Measurements from ENCODE around the gene TPRA1. TPM values are rescaled to one million over a fixed set of nuclear protein-coding genes. Genes with fewer than 3 reads are reported as not detected.

TPRA1 gene
- polyA plus RNA-seq, 3 donors, result 20.2 to 29.4 (median 23.4) TPM

- no peak for DNase-seq
- no peak overlapping the region for H3K27ac ChIP-seq (ENCODE audit: low read depth in 1 of 2, low read length in 2 of 2)
- Mint-ChIP-seq H3K4me3 (peak overlapping the region; percentile 76 to 93), H3K9me3 (peaks cover 0 to 13% (median 9%) of the 10 kb centered on the region in 7 donors), H3K36me3 (peaks cover 3 to 12% of the 10 kb centered on the region in 2 donors), H3K27me3 (ENCODE audit: low read depth in 3 of 3) (peaks cover 55 to 60% (median 57%) of the 10 kb centered on the region in 3 donors), H3K4me1 (peaks cover 15% of the 10 kb centered on the region), H3K27ac (peak overlapping the region in 1 of 7 donors; percentile 54)
- H3K9me3 ChIP-seq (replicated peaks in 1 of 2; ENCODE audit: control insufficient read depth in 1 of 2, insufficient read depth in 1 of 2, low read length in 2 of 2), result no peaks in the 10 kb centered on the region
- no peaks in the 10 kb centered on the region for H4K20me1 ChIP-seq (ENCODE audit: insufficient read depth, low read length)
- H3K9ac ChIP-seq (ENCODE audit: insufficient read depth, low read length, poor library complexity, severe bottlenecking), result no peak overlapping the region
- peaks cover 32 to 48% of the 10 kb centered on the region in 2 donors for H3K27me3 ChIP-seq (ENCODE audit: control insufficient read depth in 2 of 2, insufficient read depth in 2 of 2, low read length in 2 of 2)
- intact Hi-C loops (cut with micrococcal nuclease), result no loop called here
- no peak overlapping the region for H3K4me2 ChIP-seq (replicated peaks; ENCODE audit: extremely low read depth, low read length, poor library complexity, severe bottlenecking)
- 94% methylated on average over 2 of the region's 4 CpGs for WGBS (ENCODE audit: insufficient coverage)
- TF ChIP-seq CTCF (IDR thresholded peaks at IDR 0.05), result no peak
- H3K79me2 ChIP-seq (ENCODE audit: insufficient read depth, low read length), result no peaks in the 10 kb centered on the region
- no peaks in the 10 kb centered on the region for H3K36me3 ChIP-seq (replicated peaks in 1 of 2; ENCODE audit: control insufficient read depth in 1 of 2, insufficient read depth in 2 of 2, low read length in 2 of 2)
- H2AFZ ChIP-seq (ENCODE audit: insufficient read depth, low read depth, low read length, poor library complexity, severe bottlenecking), result no peak overlapping the region
- peaks cover 11 to 13% of the 10 kb centered on the region in 2 donors for H3K4me1 ChIP-seq (ENCODE audit: control insufficient read depth in 1 of 2, insufficient read depth in 2 of 2, low read length in 2 of 2)
- H3K4me3 ChIP-seq (replicated peaks in 1 of 3; ENCODE audit: low read depth in 2 of 3, low read length in 3 of 3), result no peak overlapping the region
These were observed 37.9 kb upstream of the TPRA1 start for GRCh38 chr3:127628426-127628787.

GRCh38 chr3:127625821-127626220 lies 35.3 kb upstream of the TPRA1 start:
- Histone ChIP-seq H3K27ac (ENCODE audit: low read depth in 1 of 2, low read length in 2 of 2) (no peak overlapping the region), H3K4me3 (replicated peaks in 1 of 3; ENCODE audit: low read depth in 2 of 3, low read length in 3 of 3) (no peak overlapping the region), H4K20me1 (ENCODE audit: insufficient read depth, low read length) (no peaks in the 10 kb centered on the region), H3K36me3 (replicated peaks in 1 of 2; ENCODE audit: control insufficient read depth in 1 of 2, insufficient read depth in 2 of 2, low read length in 2 of 2) (peaks cover 0 to 22% of the 10 kb centered on the region in 2 donors), H3K9me3 (replicated peaks in 1 of 2; ENCODE audit: control insufficient read depth in 1 of 2, insufficient read depth in 1 of 2, low read length in 2 of 2) (no peaks in the 10 kb centered on the region), H3K9ac (ENCODE audit: insufficient read depth, low read length, poor library complexity, severe bottlenecking) (no peak overlapping the region), H2AFZ (ENCODE audit: insufficient read depth, low read depth, low read length, poor library complexity, severe bottlenecking) (no peak overlapping the region), H3K4me1 (ENCODE audit: control insufficient read depth in 1 of 2, insufficient read depth in 2 of 2, low read length in 2 of 2) (peaks cover 11 to 13% of the 10 kb centered on the region in 2 donors), H3K27me3 (ENCODE audit: control insufficient read depth in 2 of 2, insufficient read depth in 2 of 2, low read length in 2 of 2) (peaks cover 32 to 39% of the 10 kb centered on the region in 2 donors), H3K4me2 (replicated peaks; ENCODE audit: extremely low read depth, low read length, poor library complexity, severe bottlenecking) (no peak overlapping the region), H3K79me2 (ENCODE audit: insufficient read depth, low read length) (no peaks in the 10 kb centered on the region)
- peaks cover 42 to 46% (median 44%) of the 10 kb centered on the region in 3 donors for H3K27me3 Mint-ChIP-seq (ENCODE audit: low read depth in 3 of 3)
- H3K4me3 Mint-ChIP-seq, result no peak overlapping the region
- no peak overlapping the region for H3K27ac Mint-ChIP-seq
- peaks cover 0 to 13% (median 9%) of the 10 kb centered on the region in 7 donors for H3K9me3 Mint-ChIP-seq
- no peak for TF ChIP-seq CTCF (IDR thresholded peaks at IDR 0.05)
- H3K4me1 Mint-ChIP-seq, result peaks cover 15% of the 10 kb centered on the region
- no peak for DNase-seq
- peaks cover 19 to 28% of the 10 kb centered on the region in 2 donors for H3K36me3 Mint-ChIP-seq
- WGBS (ENCODE audit: insufficient coverage), result 67% methylated on average over 1 of the region's 2 CpGs
- intact Hi-C loops (cut with micrococcal nuclease), result no loop called here
